Hematopoietic multipotent progenitor cell treated with erythropoietin and hydrocortisone succinate and interleukin-3 and kit ligand, for 17 days (in vitro differentiated cells): ENCODE results near the gene ANKUB1.

ENCODE experiments used
- DNase-seq: peaks from one replicate; pipeline ENCODE4 v3.0.0-alpha.2; 2015; ENCODE audit warnings: low spot score

The ANKUB1 gene

GRCh38 chr3:149753717-149754116 is 38.6 kb downstream of the ANKUB1 start:
- no peak for DNase-seq

- DNase-seq, result no peak
Observed at GRCh38 chr3:149752788-149753136, 39.6 kb downstream of the ANKUB1 start.

GRCh38 chr3:149752051-149752787 is 40.1 kb downstream of the ANKUB1 start, which contains the start of gene COMMD2:
COMMD2 (minus strand) TSS chr3:149752489; CDS start chr3:149752444, 45 bp downstream.
- DNase-seq, result peak; percentile 76

- DNase-seq, result peak; percentile 8
Observed at GRCh38 chr3:149751551-149751950, 40.8 kb downstream of the ANKUB1 start.

GRCh38 chr3:149744606-149745005 is 47.7 kb downstream of the ANKUB1 start:
- DNase-seq, result no peak

- DNase-seq, result no peak
Observed at GRCh38 chr3:149744151-149744550, 48.2 kb downstream of the ANKUB1 start.

GRCh38 chr3:149739396-149739795 is 53.0 kb downstream of the ANKUB1 start:
- no peak for DNase-seq

GRCh38 chr3:149738876-149739275 is 53.5 kb downstream of the ANKUB1 start:
- no peak for DNase-seq

- no peak for DNase-seq
Observed at GRCh38 chr3:149736953-149737205, 55.5 kb downstream of the ANKUB1 start.

GRCh38 chr3:149736175-149736952 is 56.0 kb downstream of the ANKUB1 start:
- no peak for DNase-seq

GRCh38 chr3:149732234-149732633 is 60.1 kb downstream of the ANKUB1 start:
- DNase-seq, result no peak

GRCh38 chr3:149727656-149728055 is 64.7 kb downstream of the ANKUB1 start:
- no peak for DNase-seq

GRCh38 chr3:149726716-149727407 is 65.5 kb downstream of the ANKUB1 start:
- DNase-seq, result no peak

- no peak for DNase-seq
Observed at GRCh38 chr3:149723781-149724180, 68.6 kb downstream of the ANKUB1 start.

- no peak for DNase-seq
Observed at GRCh38 chr3:149720918-149721317, 71.4 kb downstream of the ANKUB1 start.

GRCh38 chr3:149717391-149718056 is 74.8 kb downstream of the ANKUB1 start:
- DNase-seq, result no peak

- DNase-seq, result no peak
Observed at GRCh38 chr3:149716984-149717383, 75.4 kb downstream of the ANKUB1 start.

GRCh38 chr3:149715247-149715646 is 77.1 kb downstream of the ANKUB1 start:
- DNase-seq, result no peak

GRCh38 chr3:149713730-149714654 is 78.4 kb downstream of the ANKUB1 start:
- no peak for DNase-seq
